ENCODE data around the gene KDM8. TPM values are rescaled to one million over a fixed set of nuclear protein-coding genes. Genes with fewer than 3 reads are reported as not detected.
A peak's percentile ranks its signal among the peaks of the same experiment; 100 is the strongest.

KDM8 gene
- total RNA-seq, 1 experiment from 2014 or later: 5.1 TPM

GRCh38 chr16:27174007-27174406 is 29.3 kb upstream of the KDM8 start:
- intact Hi-C loops (cut with micrococcal nuclease; ENCODE audit: unreplicated experiment): no loop called here
- H3K4me2 ChIP-seq: no peak overlapping the region
- no peak overlapping the region for H3K27ac ChIP-seq
- CTCF ChIA-PET: interaction anchor here (0.6 kb wide), 1 partner anchor 145 kb away, joined by 3 read pairs; no protein-coding TSS in a partner anchor
- no TSS peak for BruUV-seq (replicated peaks)
- DNase-seq: peak in 1 of 2 experiments; percentile 46
- TF ChIP-seq EZH2 (IDR thresholded peaks at IDR 0.05; ENCODE audit: low read depth) (no peak), CTCF (conservative IDR thresholded peaks at IDR 0.05) (no peak)
- H3K4me3 ChIP-seq: no peak overlapping the region
- 0 out of 2 replicates have a peak, but pooled peaks cover 5% of the 10 kb centered on the region for H3K4me1 ChIP-seq (replicated peaks; ENCODE audit: insufficient read depth)
- POLR2A ChIA-PET (ENCODE audit: unreplicated experiment): interaction anchor here (0.6 kb wide), 1 partner anchor 64 kb away, joined by 14 read pairs; no protein-coding TSS in a partner anchor
- H2AFZ ChIP-seq: no peak overlapping the region
- no peaks in the 10 kb centered on the region for H3K9me2 ChIP-seq (ENCODE audit: insufficient read depth)
- no peaks in the 10 kb centered on the region for H3K9me3 ChIP-seq (ENCODE audit: insufficient read depth, low read depth)
- H3K36me3 ChIP-seq (ENCODE audit: low read depth): no peaks in the 10 kb centered on the region
- H3K79me2 ChIP-seq (ENCODE audit: low read depth): no peaks in the 10 kb centered on the region
- 0 out of 2 replicates have a peak, but pooled peaks cover under 1% of the 10 kb centered on the region for H3K27me3 ChIP-seq (ENCODE audit: insufficient read depth, low read depth)
- no peaks in the 10 kb centered on the region for H4K20me1 ChIP-seq (ENCODE audit: insufficient read depth)
- peaks cover 5% of the 10 kb centered on the region; the same call in 1 of the 2 replicates for H3F3A ChIP-seq (ENCODE audit: insufficient read depth, low read depth)

GRCh38 chr16:27174798-27175197 is 28.5 kb upstream of the KDM8 start:
- BruUV-seq (replicated peaks): no TSS peak
- no peak overlapping the region for H3K4me3 ChIP-seq
- H3K4me1 ChIP-seq (replicated peaks; ENCODE audit: insufficient read depth): 0 out of 2 replicates have a peak, but pooled peaks cover 5% of the 10 kb centered on the region
- no peaks in the 10 kb centered on the region for H4K20me1 ChIP-seq (ENCODE audit: insufficient read depth)
- ChIA-PET POLR2A (ENCODE audit: unreplicated experiment) (no interaction called here), CTCF (interaction anchor here (0.7 kb wide), 1 partner anchor 456 kb away, joined by 3 read pairs; no protein-coding TSS in a partner anchor)
- TF ChIP-seq EZH2 (IDR thresholded peaks at IDR 0.05; ENCODE audit: low read depth): no peak
- no peak for TF ChIP-seq CTCF (conservative IDR thresholded peaks at IDR 0.05)
- H3K27me3 ChIP-seq (ENCODE audit: insufficient read depth, low read depth): no peaks in the 10 kb centered on the region
- intact Hi-C loops (cut with micrococcal nuclease; ENCODE audit: unreplicated experiment): loop anchor here (5.0 kb wide), 1 partner anchor 148 kb away; no protein-coding TSS in a partner anchor
- no peak overlapping the region for H3K4me2 ChIP-seq
- no peaks in the 10 kb centered on the region for H3K36me3 ChIP-seq (ENCODE audit: low read depth)
- H3K9me2 ChIP-seq (ENCODE audit: insufficient read depth): no peaks in the 10 kb centered on the region
- H3K9me3 ChIP-seq (ENCODE audit: insufficient read depth, low read depth): no peaks in the 10 kb centered on the region
- peaks cover 2% of the 10 kb centered on the region; the same call in 1 of the 2 replicates for H3F3A ChIP-seq (ENCODE audit: insufficient read depth, low read depth)
- peak; percentile 60 to 76 for DNase-seq
- H3K27ac ChIP-seq: no peak overlapping the region
- no peak overlapping the region for H2AFZ ChIP-seq
- H3K79me2 ChIP-seq (ENCODE audit: low read depth): no peaks in the 10 kb centered on the region

GRCh38 chr16:27175888-27176287 is 27.4 kb upstream of the KDM8 start:
- Histone ChIP-seq H3K27ac (no peak overlapping the region), H3K9me2 (ENCODE audit: insufficient read depth) (no peaks in the 10 kb centered on the region), H3K27me3 (ENCODE audit: insufficient read depth, low read depth) (0 out of 2 replicates have a peak, but pooled peaks cover 3% of the 10 kb centered on the region), H3F3A (ENCODE audit: insufficient read depth, low read depth) (no peaks in the 10 kb centered on the region), H2AFZ (no peak overlapping the region), H3K4me2 (no peak overlapping the region), H3K9me3 (ENCODE audit: insufficient read depth, low read depth) (no peaks in the 10 kb centered on the region), H3K4me1 (replicated peaks; ENCODE audit: insufficient read depth) (0 out of 2 replicates have a peak, but pooled peaks cover 5% of the 10 kb centered on the region), H4K20me1 (ENCODE audit: insufficient read depth) (no peaks in the 10 kb centered on the region), H3K36me3 (ENCODE audit: low read depth) (no peaks in the 10 kb centered on the region), H3K79me2 (ENCODE audit: low read depth) (no peaks in the 10 kb centered on the region), H3K4me3 (no peak overlapping the region)
- TF ChIP-seq EZH2 (IDR thresholded peaks at IDR 0.05; ENCODE audit: low read depth) (no peak), CTCF (conservative IDR thresholded peaks at IDR 0.05) (no peak)
- ChIA-PET CTCF (no interaction called here), POLR2A (ENCODE audit: unreplicated experiment) (no interaction called here)
- DNase-seq: no peak
- no TSS peak for BruUV-seq (replicated peaks)
- intact Hi-C loops (cut with micrococcal nuclease; ENCODE audit: unreplicated experiment): loop anchor here (5.0 kb wide), 1 partner anchor 146 kb away; no protein-coding TSS in a partner anchor

All from PC-9 (cell line).